Endodermal cell (in vitro differentiated cells): ENCODE results near the gene EIF4H. TPM values are rescaled to one million over a fixed set of nuclear protein-coding genes. Genes with fewer than 3 reads are reported as not detected.

Source experiments
- DNase-seq: peaks from one replicate; pipeline ENCODE4 v3.0.0-alpha.2; 2017
- H3K27ac ChIP-seq: 2 replicates; pipeline ENCODE4 v1.5.1; 2013; ENCODE audit warnings: mild to moderate bottlenecking, low read depth, low read length, moderate library complexity
- H3K27me3 ChIP-seq: 2 replicates; pipeline ENCODE4 v1.6.1; 2013; ENCODE audit warnings: mild to moderate bottlenecking, low read length, moderate library complexity; ENCODE audit not compliant: insufficient read depth, control insufficient read depth, poor library complexity, severe bottlenecking
- H3K36me3 ChIP-seq: 2 replicates; pipeline ENCODE4 v1.7.0; 2013; ENCODE audit warnings: mild to moderate bottlenecking, low read length, moderate library complexity; ENCODE audit not compliant: control insufficient read depth, insufficient read depth
- H3K4me1 ChIP-seq: one replicate; pipeline ENCODE4 v1.7.0; 2013; ENCODE audit warnings: low read length; ENCODE audit not compliant: control insufficient read depth, insufficient read depth
- H3K4me3 ChIP-seq: 2 replicates; pipeline ENCODE4 v1.5.1; 2013; ENCODE audit warnings: mild to moderate bottlenecking, low read length, moderate library complexity
- H3K9ac ChIP-seq: 2 replicates; pipeline ENCODE4 v1.6.1; 2013; ENCODE audit warnings: mild to moderate bottlenecking, low read length, moderate library complexity; ENCODE audit not compliant: poor library complexity, severe bottlenecking; ENCODE audit errors: extremely low read depth
- H3K9me3 ChIP-seq: 2 replicates; pipeline ENCODE4 v1.6.1; 2013; ENCODE audit warnings: mild to moderate bottlenecking, low read length, moderate library complexity; ENCODE audit not compliant: control insufficient read depth
- H3K27ac Mint-ChIP-seq: 2 replicates; pipeline ENCODE4 v1.8.0; 2020; ENCODE audit warnings: mixed read lengths
- H3K27me3 Mint-ChIP-seq: 2 replicates; pipeline ENCODE4 v1.8.0; 2021; ENCODE audit warnings: mild to moderate bottlenecking, mixed read lengths; ENCODE audit not compliant: insufficient read depth
- H3K36me3 Mint-ChIP-seq: 2 replicates; pipeline ENCODE4 v1.8.0; 2020; ENCODE audit warnings: low read depth, mixed read lengths
- H3K4me1 Mint-ChIP-seq: 2 replicates; pipeline ENCODE4 v1.8.0; 2020; ENCODE audit warnings: mixed read lengths
- H3K4me3 Mint-ChIP-seq: 2 replicates; pipeline ENCODE4 v1.8.0; 2020; ENCODE audit warnings: mild to moderate bottlenecking, moderate library complexity, mixed read lengths
- H3K9me3 Mint-ChIP-seq: 2 replicates; pipeline ENCODE4 v1.8.0; 2020; ENCODE audit warnings: mild to moderate bottlenecking, mixed read lengths
- CTCF ChIP-seq: fragments of 200-600 bp; sonication (generic); conservative IDR thresholded peaks from 2 replicates; pipeline ENCODE4 v1.5.0; 2021; ENCODE audit warnings: antibody characterized with exemption, mild to moderate bottlenecking
- WGBS, 2 experiments: methylation state at CpG; one replicate each; pipeline versions ENCODE4 v1.1.5 to v1.1.7; 2013; ENCODE audit warnings: missing lambda C conversion rate in 2 of 2, mixed read lengths in 1 of 2; ENCODE audit not compliant: insufficient coverage in 1 of 2, insufficient read length in 1 of 2; 5-methylcytosine and 5-hydroxymethylcytosine counted together
- total RNA-seq, 2 donors: library from RNA; stranded (reverse); fragmentation: NEBNext Ultra II Directional in 1 of 2; extraction: Animal tissue kit (Norgen Biotek cat#: 25700) in 1 of 2; gene quantifications; 2 replicates in 1 of 2; 3 replicates in 1 of 2; pipeline ENCODE4 v1.2.1, GENCODE V29; 2021

The EIF4H gene
- total RNA-seq, 2 donors from 2014 or later = 305 to 346 TPM

- Mint-ChIP-seq H3K4me3 (no peak overlapping the region), H3K9me3 (no peaks in the 10 kb centered on the region), H3K27ac (no peak overlapping the region), H3K27me3 (no peaks in the 10 kb centered on the region), H3K36me3 (peaks cover 47% of the 10 kb centered on the region), H3K4me1 (peaks cover 2% of the 10 kb centered on the region)
- Histone ChIP-seq H3K27me3 (no peaks in the 10 kb centered on the region), H3K36me3 (peaks cover 38% of the 10 kb centered on the region), H3K4me3 (no peak overlapping the region), H3K9me3 (no peaks in the 10 kb centered on the region), H3K9ac (no peak overlapping the region), H3K4me1 (peaks cover 3% of the 10 kb centered on the region), H3K27ac (no peak overlapping the region)
- DNase-seq = no peak
- TF ChIP-seq CTCF = no peak
- 92 to 95% methylated on average over 2 to 9 of the region's 9 CpGs for WGBS, 2 experiments
Observed at GRCh38 chr7:74197449-74198124, 23.4 kb downstream of the EIF4H start.

- Mint-ChIP-seq H3K9me3 (no peaks in the 10 kb centered on the region), H3K36me3 (peaks cover 28% of the 10 kb centered on the region), H3K4me3 (no peak overlapping the region), H3K27ac (peak overlapping the region; percentile 73), H3K27me3 (no peaks in the 10 kb centered on the region), H3K4me1 (peaks cover 2% of the 10 kb centered on the region)
- Histone ChIP-seq H3K27ac (no peak overlapping the region), H3K36me3 (peaks cover 17% of the 10 kb centered on the region), H3K9me3 (no peaks in the 10 kb centered on the region), H3K4me1 (peaks cover 1% of the 10 kb centered on the region), H3K4me3 (no peak overlapping the region), H3K9ac (no peak overlapping the region), H3K27me3 (no peaks in the 10 kb centered on the region)
- peak; percentile 76 for DNase-seq
- WGBS, 2 experiments = 91 to 92% methylated on average over 16 to 18 of the region's 19 CpGs
- TF ChIP-seq CTCF = no peak
Observed at GRCh38 chr7:74199551-74200355, 25.6 kb downstream of the EIF4H start.

- peaks cover 1% of the 10 kb centered on the region for H3K36me3 ChIP-seq
- H3K9me3 Mint-ChIP-seq = no peaks in the 10 kb centered on the region
- H3K4me1 Mint-ChIP-seq = peaks cover 2% of the 10 kb centered on the region
- no peaks in the 10 kb centered on the region for H3K27me3 Mint-ChIP-seq
- WGBS, 2 experiments = 89 to 91% methylated on average over 8 to 12 of the region's 12 CpGs
- H3K4me3 Mint-ChIP-seq = no peak overlapping the region
- H3K4me1 ChIP-seq = no peaks in the 10 kb centered on the region
- H3K9ac ChIP-seq = no peak overlapping the region
- DNase-seq = peak; percentile 70
- H3K27ac ChIP-seq = no peak overlapping the region
- H3K27ac Mint-ChIP-seq = no peak overlapping the region
- H3K4me3 ChIP-seq = no peak overlapping the region
- peaks cover 6% of the 10 kb centered on the region for H3K36me3 Mint-ChIP-seq
- no peaks in the 10 kb centered on the region for H3K27me3 ChIP-seq
- peak; percentile 75 for TF ChIP-seq CTCF
- no peaks in the 10 kb centered on the region for H3K9me3 ChIP-seq
Observed at GRCh38 chr7:74202841-74203556, 28.8 kb downstream of the EIF4H start.
